Left renal cortex interstitium (tissue), 4 donors: ENCODE data around the gene ADGRB2. TPM values are rescaled to one million over a fixed set of nuclear protein-coding genes. Genes with fewer than 3 reads are reported as not detected.

Experiments used
- DNase-seq, 4 donors: peaks; one replicate each; pipeline ENCODE4 v3.0.0-alpha.2; 2013; ENCODE audit warnings: low read depth in 4 of 4, low spot score in 2 of 4, missing footprints in 1 of 4
- polyA plus RNA-seq, 4 donors: library from polyadenylated mRNA; unstranded; fragments of 120-200 nt; gene quantifications; one replicate each; pipeline ENCODE4 v1.2.1, GENCODE V29; 2013; ENCODE audit not compliant: insufficient read length in 4 of 4

Gene ADGRB2
- polyA plus RNA-seq, 4 donors, result 9.7 to 18.7 (median 17.9) TPM

DNA sequence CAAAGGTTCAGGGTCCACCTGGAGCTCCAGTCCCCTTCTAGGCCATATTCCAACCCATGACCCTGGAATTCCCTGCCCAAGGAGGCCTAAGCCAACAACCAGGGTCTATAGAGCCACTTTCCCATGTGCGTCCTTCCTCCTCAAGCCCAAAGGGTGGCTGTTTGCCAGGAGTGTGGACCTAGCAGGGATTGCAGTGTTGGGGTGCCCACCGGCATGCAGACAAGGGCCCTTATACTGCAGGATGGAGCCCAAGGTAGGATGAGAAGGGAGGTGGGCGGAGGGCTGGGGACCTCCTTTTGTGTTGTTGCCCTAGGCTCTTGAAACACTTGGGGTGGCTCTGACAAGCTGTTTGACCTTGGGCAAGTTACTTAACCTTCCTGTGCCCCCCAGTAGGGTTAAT lies 19.7 kb upstream of the ADGRB2 start:
- no peak for DNase-seq

DNA sequence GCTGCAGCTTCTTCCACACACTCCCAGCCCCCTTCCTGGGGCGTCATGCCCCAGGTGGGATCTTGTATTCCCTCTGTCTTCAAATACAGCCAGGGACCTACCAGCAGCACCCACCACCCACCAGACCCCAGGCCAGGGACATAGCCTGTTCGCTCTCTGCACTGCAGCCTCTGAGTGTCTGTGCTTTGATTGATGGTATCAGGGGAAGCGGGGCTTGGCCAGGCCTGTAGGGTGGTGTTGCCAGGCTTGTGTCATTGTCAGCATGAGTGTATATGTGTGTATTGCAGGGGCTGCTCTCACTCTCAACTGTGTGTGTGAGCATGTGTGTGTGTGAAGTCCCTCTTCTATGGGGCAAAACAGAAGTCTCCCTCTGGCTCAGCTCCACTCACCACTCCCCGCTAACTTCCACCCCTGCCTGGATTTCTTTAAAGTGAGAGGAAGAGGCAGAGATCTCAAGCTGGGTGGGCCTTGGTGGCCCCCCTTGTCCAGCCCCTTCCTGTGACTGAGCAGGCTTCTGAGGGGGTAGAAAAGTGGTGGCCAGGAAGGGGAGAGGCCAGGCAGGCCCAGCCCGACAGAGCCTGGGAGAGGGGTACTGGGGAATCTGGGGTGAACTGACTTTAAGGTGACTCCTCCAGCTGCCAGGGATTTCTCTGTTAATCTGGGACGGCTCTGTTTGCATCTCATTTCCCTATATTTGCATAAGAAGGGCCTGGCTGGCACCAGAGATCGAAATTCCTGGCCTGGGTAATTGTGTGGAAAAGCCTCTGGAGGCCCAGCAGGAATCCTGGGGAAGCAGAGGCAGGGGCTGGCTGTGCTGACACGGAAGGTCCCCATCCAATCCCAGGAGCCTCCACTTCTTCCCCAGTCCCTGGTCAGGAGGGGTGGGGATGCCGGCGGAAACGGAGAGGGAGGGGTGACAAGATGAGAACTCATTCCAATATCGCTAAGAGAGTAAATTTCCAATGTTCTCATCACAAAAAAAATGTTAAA lies 18.6 kb upstream of the ADGRB2 start:
- no peak for DNase-seq

DNA sequence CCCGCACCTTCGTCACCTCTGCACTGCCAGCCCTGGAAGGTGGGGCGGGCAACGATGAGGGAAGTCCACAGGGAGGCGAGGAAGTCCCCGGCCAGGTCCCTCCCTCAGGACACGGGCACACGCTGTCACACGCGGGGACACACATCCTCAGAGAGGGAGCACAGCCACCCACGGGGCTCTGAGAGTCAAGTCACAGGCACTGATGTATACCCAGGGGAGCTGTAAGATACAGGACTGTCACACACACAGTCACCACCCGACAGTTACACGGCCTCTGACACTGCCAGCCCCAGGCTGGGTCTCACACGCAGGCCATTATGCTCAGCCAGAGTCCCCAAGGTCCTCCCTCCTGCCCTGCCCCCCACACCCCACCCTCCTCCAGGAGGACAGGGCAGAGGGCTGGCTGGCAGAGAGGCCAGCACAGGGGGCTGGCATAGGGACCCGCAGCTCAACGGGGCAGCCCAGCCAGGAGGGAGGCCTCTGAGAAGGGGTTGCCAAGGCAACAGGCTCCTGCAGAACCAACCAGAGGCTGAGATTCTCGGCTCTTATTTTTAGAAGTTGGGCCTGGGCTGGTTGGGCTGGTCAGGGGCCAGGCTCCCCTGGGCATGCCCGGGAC lies 17.7 kb upstream of the ADGRB2 start:
- no peak for DNase-seq

DNA sequence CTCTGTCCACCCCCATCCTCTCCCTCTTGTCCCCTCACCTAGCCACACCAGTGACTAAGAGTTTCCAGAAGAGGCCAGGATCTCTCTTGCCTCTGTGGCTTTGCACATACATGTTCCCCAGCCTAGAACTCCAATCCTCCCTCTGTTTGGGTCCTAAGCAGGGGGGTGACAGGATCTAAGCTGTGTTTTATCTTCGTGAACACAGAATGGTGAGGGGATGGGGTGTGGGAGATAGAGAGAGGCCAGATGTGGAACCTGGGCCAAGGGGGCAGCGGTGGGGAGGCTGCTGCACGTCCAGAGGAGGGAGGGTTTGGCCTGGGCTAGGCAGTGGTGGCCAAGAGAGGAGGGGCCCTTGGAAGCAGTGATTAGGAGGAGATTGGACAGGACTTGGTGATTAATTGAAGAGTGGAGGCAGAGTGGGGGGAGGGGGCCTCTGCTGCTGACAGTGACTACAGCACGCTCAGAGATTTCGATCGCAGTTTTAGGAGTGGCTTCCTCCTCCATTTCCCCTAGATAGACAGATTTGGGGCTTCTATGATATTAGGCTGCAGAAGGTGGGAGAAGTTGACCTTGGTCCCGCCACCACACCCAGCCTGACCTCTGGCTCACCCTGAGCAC lies 17.1 kb upstream of the ADGRB2 start:
- no peak for DNase-seq

DNA sequence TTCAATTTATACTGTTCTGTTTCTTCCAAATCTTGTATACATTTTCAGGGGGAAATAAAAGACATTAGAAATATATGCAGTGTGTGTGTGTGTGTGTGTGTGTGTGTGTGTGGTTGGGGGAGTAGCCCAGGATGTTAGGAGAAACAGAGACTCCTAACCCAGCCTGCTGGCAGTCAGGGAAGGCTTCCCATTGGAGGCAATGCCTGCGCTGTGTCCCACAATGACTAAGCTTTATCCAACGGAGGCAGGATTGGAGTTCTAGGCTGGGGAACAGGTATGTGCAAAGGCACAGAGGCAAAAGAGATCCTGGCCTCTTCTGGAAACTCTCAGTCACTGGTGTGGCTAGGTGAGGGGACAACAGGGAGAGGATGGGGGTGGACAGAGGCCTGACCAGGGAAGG lies 16.5 kb upstream of the ADGRB2 start:
- no peak for DNase-seq

DNA sequence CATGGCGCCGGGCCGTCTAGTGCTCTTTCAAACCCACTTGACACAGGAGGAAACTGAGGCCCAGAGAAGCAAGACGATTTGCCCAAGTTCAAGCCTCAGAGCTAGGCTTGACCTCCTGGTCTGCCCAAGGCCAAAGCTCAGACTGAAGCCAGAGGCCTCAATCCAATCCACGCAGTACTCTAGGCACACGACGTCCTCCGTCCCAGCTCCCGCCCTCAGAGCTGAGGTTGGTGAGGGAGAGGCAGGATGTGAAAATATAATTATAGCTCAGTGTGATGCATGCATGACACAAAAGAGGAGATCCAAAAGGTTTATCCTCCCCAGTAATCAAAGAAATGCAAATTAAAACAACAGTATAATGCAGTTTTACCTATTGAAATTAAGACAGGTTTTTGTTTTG lies 15.5 kb upstream of the ADGRB2 start:
- no peak for DNase-seq

DNA sequence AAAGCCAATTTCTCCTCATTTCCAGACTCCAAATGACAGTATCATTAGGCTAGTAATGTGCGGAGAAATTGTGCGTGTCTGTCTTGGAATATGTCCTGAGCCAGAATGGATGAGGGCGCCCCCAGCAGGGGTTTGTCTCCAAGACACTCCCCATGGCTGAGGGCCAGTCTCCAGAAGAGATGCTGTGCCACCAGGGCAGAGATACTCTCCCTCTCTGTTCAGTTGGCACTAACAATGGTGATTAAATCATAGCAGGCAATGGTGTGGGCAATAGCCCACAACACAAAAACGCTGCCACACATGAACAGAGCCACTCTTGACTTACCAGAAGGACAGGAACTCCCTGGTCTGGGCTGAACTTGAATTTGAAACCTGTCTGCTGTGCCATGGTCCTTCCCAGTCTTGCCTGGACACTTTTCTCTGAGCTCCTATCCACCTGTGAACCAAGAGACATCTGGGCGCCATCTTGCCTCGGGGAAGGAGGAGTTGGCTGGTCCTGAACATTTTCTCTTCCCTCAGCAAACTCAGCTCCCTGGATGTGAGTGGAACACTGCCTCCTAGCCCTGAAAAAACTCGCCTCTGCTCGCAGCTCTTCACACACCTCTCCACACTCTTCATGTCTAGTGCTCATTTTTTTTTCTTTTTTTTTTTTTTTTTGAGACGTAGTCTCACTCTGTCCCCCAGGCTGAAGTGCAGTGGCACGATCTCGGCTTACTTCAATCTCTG lies 14.8 kb upstream of the ADGRB2 start:
- no peak for DNase-seq

DNA sequence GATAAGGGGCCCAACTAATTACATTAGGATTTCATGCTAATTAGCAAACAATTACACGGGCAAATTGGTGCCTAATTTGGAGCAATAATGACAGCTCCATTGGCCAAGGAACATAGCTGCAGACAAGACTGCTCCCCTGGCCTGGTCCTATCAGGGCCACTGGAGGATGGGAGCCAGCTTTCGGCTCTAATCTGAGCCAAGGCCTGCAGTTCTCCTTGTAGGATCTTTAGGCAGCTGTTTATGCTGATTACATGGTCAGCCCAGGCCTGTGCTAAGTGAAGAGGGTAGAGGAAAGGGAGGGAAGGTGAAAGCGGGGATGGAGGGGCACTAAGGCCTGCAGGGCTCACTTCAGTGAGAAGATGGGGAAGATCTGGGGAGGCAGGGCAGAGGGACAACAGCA lies 12.4 kb upstream of the ADGRB2 start:
- DNase-seq, result no peak

DNA sequence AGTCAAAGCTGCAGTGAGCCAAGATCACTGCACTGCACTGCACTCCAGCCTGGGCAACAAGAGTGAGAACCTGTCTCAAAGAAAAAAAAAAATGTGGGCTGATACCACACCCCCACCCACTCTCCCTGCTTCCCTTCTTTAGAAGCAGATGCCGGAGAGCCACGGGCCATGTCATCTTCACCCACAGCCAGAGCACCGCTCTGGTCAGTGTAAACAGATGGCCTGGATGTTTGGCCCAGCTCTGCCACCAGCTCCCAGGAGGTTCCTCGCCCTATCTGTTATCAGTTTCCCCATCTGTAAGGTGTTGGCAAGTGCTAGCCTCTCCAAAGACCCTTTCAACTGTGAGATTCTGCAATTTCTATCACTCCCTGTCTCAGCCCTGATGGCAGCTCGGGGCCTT lies 11.9 kb upstream of the ADGRB2 start:
- DNase-seq, result no peak

DNA sequence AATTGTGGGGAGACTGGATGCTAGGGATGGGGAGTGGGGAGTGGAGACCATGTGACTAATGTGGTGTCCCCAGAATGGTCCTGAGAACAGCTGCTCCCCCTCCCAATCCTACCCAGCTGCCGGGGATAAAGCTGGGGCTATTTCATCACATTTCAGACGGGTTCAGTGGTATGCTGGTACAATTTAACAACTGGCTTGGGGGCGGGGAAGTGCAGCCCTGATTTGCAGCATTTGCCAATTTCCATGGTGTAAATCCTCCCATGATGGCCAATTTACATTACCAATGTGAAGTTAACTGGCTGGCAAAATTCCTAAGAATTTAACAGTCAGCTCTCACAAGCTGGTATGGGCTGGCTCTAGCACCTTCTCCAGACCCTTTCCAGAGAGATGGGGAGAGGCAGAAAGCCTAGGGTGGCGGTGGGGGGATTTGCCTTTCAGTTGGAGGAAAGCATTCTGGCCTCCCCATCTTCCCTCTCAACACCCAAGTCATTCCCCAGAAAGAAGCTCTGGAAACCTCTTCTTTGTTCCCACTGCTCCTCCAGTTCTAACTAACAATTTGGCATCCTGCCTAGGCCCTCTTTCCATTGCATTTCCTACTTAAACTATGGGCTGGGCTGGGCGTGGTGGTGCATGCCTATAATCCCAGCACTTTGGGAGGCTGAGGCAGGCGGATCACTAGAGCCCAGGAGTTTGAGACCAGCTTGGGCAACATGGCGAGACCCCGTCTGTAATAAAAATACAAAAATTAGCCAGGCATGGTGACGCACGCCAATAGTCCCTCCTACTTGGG lies 11.3 kb upstream of the ADGRB2 start:
- no peak for DNase-seq

DNA sequence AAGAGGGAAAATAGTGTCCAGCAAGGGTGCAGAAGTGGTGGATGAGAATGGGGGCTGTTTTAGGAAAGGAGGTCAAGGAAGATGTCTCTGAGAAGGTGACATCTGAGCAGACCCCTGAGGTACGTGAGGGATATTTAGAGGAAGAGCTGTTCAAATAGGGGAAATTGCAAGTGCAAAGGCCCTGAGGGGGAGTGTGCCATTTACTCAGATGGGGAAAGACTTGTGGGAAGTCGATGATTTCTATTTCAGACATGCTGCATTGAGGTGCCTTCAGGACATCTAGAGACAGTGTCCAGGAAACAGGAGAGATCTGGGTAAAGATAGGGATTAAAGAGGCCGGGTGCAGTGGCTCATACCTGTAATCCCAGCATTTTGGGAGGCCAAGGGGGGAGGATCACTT lies 10.4 kb upstream of the ADGRB2 start:
- DNase-seq, result no peak

DNA sequence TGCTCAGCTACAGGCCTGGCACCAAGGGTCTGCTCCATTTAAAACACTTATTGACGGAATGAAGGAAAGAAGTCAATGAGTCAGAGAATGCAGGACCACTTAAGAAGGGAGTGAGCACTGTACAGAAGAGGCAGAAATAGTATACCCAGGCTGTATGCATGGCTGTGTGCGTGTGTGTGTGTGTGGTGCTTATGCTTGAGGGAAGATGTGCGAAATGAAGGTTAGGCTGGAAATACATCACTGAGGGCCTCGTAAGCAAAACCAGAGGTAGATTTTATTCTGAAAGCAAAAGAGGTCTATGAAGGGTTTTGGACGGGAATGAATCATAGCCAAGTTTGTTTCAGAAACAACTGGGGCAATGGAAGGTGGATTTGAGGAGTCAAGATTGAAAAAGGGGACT lies 9.7 kb upstream of the ADGRB2 start:
- DNase-seq, result no peak

DNA sequence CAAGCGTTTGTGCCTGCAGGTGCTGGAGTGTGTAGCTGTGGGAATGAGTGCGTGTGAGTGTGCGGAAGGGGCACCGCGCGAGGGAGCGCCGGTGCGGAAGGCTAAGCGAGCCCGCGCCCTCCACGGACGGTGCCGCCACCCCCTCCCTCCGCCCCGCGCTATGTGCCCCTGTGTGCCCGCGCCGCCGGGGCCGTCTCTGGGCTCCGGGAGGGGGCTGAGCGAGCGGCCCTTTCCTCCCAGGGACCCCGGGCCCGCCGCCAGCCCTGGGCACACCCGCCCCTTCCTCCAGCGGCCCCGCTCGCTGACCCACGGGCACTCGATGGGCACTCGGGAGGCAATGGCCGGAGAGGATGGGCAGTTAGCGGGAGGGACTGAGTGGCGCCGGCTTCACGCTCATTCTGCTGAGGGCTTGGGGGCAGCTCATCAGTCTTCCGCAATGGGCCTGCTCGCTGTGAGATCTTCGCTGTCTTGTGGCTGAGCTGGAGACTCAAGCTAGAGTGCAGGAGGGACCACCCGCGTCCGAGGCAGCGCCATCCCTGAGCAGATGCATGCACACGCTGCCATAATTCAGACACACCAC lies 8.6 kb upstream of the ADGRB2 start:
- no peak for DNase-seq

DNA sequence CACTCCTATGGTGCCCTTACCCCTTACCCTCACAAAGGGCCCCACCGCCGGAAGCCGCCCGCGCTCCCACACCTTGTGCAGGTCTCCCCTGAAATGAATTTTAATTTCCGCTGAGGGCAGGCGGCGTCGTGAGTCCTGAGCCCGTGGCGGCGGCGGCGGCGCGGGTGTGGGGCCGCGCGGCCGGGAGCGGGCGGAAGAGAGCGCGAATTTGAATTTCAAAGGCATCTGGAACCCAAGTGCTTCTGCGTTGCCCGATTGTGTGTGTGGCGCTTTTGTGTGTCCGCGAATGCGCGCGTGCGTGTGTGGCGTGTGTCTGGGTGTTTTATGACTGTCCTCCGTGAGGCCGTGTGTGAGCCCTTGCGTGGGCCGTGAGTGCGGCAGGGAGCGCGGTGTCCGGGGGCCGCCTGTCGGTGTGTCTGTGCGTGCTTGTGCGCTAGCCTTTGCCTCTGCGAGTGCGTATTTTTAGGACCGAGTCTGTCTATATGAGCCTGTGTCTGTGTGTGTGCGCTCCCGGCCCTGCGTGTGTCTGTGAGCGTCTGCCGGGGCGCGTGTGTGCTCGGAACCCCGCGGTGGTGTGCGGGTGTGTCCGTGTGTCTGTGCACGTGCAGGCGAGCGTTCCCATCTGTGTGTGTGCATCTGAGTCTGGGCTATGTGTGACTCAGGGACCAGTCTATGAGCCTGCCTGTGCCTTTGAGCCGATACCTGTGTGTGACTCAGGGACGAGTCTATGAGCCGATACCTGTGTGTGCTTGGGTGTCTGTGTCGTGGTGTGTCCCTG lies 7.9 kb upstream of the ADGRB2 start:
- DNase-seq, result no peak

DNA sequence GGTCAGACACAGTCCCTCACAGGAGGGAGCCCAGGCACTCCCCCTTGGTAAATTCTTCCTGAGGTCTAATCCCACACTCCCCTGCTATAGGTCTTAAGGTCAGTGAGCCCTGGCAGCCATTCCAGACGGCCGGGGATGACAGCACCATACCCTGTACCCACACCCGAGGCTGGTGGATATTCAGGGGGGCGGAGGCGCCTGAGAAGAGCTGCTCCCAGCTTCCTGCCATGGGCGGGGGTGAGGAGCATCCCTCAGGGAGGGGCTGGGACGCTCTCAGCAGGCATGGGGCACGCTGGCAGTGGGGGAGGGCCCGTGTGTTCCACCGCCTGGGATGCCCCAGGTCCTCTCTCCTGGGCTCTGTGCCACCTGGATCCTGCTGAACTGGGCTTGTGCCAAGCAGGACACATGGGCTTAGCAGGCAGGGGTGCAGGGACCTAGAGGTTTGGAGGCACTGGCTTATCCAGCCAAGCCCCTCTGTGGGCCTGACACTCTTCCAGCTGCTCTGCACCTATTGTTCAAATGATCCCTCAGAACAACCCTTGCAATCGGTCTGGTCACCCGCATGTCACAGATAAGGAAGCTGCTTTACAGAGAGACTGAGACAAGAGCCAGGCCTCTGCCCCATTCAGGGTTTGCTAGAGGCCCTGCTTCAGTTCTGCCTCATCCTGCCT lies 5.7 kb upstream of the ADGRB2 start:
- DNase-seq, result no peak

DNA sequence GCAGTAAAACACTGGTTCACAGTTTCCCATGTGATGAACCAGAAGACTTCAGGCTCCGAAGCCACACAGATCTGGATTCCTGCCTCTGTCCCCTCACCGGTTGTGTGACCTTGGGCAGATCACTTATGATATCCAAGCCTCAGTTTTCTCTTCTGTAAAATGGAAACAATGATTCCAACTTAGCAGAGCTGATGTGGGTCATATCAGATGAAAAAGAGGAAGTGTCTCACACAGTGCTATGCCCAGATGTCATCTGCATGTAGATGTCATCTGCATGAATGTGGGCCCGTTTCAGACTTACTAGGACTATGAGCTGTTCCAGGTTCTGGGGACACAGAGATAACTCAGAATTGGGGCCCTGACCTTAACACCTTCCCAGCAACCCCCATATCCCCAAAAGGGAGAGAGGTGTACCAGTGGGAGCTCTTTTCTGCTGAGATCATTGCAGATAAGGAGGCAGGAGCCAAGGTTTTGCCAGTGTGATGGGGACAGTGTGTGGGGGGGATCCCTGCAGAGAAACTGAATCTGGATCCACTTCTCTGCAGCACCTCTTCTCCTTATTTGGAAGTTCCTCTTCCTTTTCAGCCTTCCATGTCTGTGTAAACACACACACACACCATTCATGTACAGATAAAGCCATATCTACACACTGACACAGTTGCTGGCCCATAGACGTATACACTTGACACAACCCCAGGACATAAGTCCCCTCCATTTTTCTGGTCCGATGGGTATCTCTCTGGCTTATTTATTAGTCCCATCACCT lies 5.0 kb upstream of the ADGRB2 start:
- DNase-seq, result no peak

DNA sequence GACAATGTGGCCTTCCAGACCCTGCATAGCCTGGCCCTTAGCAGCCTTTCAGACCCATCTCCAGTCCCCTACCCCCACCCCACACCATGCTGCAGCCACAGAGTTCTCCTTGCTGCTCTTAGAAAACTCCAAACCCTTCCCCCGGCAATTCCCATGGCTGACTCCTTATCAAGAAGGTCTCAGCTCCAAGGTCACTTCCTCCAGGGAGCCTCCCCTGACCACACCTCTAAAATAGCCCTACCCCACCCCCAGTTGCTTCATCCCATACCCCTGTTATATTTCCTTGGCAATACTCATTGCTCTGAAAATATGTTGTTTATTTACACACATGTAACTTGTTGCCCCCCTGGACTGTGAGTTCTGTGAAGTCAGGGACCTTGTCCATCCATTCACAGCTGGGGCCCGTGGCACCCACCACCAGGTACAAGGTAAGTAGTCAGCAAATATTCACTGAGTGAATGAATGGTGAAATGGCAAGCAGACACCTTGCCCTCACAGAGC lies 4.3 kb upstream of the ADGRB2 start:
- no peak for DNase-seq

DNA sequence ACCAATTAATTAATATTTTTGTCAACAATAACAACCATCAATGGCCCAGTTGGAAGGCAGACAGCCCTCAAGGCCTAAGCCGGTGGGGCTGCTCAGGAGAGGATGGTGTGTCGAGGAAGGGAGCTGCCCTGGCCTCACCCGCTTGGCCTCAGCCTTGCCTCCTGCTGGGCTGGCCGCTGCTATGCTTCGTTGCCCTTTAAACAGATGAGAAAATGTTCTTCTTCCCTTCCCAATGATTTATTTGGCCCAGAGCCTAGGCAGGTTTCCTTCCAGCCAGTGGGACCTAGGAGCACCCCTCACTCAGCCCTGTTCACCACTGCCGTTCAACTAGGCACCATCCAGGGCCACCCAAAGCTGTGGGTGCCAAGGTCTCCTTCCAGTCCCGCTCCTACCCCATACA lies 3.1 kb upstream of the ADGRB2 start:
- DNase-seq, result no peak
